HG03575 (cell line): Measurements from ENCODE around the gene SLC49A4.

Experiments
- ATAC-seq: cut with Tn5 transposase; IDR thresholded peaks from one replicate; pipeline ENCODE4 v1.9.1; 2021; ENCODE audit not compliant: unreplicated experiment, insufficient number of reproducible peaks, low FRiP score; ENCODE audit errors: extremely low read depth

SLC49A4 gene

DNA sequence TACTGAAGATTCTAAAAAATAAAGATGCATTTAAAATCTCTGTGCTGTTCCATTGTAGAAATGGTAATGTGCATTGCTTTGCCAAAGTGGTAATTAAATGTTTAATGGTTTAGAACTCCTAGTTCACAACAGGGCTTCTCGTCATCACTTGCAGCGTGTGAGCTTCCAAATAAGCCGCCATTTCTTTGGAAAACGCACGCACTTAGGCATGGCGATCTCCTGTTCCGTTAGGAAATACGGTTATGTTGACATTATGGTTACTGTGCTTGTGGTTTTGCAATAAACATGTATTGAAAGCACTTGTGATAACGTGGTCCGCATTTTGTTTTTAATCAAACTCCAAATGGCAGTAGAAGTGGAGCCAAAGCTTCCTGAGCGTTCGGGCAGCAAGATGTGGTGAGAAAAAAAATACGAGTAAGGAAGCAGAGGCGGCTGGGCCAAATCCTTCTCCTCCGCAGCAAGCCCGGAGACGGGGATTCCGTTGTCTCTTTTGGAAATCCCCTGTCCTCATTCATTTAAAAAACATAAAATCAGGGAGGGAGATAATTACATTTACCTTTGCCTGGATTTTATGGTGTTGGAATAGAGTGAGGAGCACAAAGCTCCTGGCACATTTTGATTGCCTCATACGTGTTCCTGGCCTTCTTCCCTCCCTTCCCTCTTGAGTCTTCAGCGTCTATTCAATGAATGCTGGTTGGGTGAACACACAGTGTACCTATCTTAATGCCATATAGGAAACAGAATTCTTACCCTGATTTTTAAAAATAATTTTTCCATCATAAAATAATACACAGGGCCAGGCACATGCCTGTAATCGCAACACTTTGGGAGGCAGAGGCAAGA lies 97.5 kb downstream of the SLC49A4 start:
- no peak for ATAC-seq

DNA sequence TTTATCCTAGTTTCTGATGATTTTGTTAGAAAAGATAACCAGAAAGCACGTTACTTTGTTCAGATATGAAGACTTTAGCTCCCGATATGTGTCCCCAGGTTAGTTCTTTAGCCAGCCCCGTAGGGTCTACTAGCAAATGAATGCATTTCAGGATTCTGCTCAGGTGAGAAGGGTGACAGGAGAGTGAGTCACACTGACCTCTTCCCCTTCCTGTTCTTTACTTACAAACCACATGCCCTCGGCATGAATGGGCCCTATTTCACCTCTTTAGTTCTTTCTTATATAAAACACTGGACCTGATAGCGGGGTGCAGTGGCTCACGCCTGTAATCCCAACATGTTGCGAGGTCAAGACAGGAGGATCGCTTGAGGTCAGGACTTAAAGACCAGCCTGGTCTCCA lies 98.4 kb downstream of the SLC49A4 start:
- ATAC-seq: no peak

DNA sequence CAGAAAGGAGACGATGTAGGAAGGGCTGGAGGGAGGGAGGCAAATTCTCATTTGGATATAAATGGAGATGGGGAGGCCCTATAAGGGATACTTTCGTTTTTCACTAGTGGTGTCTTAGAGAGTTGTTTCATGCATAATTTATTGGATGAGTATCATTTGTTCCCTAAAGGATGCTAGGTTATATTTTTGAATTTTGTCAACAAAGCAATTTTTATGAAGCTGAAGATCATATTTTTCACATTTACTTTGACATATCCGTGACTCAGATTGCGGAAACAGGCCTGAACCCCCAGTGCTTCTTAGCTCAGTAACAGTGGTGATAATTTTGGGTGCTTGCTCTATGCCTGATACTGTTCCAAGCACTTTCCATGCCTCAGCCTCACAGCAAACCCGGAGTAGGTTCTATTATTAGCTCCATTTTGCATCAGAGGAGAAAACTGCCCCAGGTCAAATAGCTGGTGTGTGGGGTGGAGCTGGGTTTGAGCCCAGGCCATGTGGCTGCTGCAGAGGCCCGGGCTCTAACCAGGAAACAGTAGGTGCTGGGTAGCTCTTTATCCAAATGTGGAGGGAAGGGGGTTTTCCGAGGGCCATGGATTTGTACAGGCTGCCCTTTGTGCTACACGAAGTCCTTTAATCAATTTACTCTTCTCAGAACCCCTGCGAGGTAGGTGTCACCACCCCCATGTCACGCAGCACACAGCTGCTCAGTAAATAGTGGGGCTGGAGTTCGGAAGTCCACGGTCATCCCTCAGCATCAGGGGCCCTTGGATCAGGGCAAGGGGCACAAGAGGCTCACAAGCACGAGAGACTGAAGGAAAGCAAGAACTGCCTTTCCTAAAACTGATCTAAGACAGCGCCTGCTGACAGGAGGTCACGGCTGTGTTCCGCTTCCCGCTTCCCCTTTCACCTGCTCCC lies 99.1 kb downstream of the SLC49A4 start:
- ATAC-seq: no peak

DNA sequence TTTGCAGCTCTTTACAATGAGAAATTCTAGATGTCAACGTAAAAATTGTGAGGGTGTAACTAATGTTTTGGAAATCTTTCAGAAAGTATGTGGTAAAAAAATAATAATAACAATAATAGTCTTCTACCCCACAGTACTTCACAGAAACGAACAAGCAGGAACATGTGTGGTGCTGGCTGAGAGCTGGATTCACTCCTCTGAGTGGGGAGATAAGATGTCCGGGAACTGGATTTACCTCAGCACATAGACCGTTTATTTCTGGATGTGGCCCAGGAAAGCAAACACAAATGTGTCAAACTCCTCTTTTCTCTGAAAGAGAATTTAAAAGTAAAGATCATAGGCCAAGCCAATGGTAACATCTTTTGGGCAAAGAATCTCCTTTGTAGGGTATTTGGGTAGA lies 103.4 kb downstream of the SLC49A4 start:
- no peak for ATAC-seq

DNA sequence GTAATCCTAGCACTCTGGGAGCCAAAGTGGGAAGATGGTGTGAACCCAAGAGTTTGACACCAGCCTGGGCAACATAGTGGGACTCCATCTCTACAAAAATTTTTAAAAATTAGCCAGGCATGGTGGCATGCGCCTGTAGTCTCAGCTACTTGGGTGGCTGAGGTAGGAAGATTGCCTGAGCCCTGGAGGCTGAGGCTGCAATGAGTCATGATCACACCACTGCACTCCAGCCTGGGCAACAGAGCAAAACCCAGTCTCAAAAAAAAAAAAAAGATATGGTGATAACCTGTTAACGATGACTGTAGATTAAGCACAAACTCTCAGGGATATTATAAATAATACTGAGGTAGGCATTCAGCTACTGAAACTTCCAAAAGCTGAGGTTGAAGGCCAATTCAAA lies 107.5 kb downstream of the SLC49A4 start:
- no peak for ATAC-seq

DNA sequence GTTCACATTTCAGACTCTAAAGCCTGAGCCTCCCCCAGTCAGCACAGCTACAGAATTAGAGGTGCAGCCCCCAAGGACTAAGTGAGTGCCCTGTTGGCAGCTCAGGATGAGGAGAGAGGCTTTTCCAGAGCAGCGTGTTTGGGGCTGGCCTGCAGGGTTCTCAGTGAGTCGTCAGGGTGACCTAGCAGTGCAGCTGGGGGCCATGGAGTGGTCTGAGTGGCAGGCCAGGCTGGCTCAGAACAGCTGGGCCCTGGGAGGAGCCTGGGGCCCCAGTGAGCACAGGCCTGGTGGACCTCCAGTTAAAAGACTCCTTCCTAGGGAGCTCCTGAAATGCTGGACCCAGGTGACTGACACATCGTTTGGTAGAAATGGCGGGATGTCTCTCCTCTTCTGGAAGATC lies 108.3 kb downstream of the SLC49A4 start:
- no peak for ATAC-seq

DNA sequence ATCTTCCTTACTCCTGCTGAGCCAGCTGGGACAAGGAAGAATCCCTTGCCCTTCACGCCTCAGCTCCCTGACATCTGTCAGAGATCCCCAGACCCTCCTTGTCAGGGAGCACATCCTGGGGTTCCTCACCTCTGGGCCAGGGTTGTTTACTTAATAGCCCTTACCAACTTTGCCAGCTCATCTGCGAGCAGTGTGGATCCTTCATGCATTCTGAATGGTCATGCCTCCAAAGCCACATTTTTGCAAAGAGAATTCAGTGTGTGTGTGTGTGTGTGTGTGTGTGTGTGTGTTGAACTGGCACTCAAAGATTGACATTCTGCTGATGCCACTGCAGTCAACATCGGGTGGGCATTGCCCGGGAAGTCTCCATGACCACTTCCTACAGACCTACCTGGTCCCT lies 112.6 kb downstream of the SLC49A4 start:
- ATAC-seq: no peak

DNA sequence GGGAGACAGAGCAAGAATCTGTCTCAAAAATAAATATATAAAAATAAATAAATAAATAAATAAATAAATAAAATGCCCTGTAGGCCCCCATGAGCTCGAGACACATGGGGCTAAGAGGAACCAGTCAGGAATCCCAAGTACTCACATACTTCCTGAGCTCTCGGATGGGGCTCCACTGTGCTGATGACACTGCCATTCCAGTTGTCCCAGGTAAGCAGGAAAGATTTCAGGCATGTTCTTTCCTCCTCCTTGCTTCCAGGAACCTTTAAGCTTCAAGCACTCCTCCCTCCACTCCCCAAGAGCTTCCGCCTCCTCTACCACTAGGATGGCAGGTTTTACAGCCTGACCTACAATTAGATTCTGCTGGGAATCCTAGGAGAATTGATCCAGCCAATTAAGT lies 113.4 kb downstream of the SLC49A4 start:
- ATAC-seq: no peak

DNA sequence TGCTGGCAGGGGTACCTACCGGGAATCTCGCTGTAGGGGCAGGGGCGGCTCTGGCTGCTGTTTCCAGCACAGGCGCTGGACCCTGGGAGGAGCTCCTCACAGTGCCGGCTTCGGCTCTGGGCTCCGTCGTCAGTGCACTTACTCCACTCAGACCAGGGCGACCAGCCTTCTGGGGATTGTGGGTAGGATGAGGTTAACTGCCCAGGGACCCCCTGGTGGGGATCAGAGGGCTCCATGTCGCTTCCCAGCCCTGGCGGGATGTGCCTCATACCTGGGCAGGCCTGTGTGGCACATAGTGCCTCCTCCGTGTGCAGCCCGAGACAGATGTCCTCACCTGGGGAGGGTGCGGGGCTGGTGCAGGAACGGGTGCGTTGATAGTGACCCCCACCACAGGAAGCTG lies 117.0 kb downstream of the SLC49A4 start:
- no peak for ATAC-seq

DNA sequence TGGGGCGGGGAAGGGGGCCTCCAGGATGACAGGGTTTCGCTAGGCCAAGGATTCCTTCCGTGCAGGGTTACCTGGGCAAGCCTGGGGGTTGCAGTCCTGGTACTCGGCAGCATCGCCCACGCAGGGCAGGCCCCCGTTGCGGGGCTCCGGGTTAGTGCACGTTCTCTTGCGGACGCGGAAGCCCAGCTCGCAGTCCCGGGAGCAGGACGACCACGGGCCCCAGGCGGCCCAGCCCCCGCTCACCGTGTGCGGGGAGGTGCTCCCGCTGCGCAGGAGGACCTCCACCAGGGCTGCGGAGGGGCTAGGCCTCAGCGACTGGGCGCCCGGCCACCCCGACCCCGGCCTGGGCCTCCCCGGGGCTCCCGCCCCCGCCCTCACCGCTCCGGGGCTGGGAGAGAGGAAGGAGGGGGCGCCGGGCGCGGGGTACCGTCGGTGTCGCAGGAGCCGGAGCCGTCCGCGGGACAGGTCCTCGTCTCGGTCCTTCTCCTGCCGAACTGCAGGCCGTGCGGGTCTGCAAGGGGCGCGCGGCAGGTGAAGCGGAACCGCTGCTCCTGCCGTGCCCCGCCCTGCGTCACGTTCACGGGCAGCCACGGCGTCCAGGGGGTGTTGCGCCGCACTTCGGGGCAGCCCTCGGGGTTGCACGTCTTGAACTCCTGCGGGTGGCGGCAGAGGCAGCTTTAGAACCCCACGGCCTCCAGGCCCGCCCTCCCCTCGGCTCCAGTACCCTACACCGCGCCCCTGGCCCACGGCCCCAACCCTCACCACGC lies 118.1 kb downstream of the SLC49A4 start:
- ATAC-seq: no peak

DNA sequence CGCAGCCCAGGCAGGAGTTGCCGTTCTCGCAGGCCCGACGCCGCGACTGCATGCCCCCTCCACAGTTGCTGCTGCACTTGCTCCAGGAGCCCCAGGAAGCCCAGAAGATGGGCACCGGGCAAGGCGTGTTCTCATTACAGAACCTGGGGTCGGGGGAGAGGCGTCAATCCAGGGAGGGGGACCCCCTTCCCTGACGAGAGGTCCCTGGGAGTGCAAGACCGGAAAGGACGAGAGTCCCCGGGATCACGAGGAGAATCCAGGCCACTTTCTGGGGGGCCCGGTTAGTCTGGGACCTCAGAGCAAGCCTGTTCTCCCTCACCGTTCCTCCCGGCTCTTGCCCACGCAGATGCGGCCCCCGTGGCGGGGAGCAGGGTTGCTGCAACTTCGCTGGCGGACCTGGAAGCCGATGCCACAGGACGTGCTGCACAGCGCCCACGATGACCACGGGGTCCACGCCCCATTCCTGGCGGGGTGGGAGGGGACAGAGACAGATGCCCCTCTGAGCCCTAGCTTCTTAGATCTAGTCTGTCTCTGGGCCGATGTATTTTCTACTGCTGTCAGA lies 118.8 kb downstream of the SLC49A4 start:
- no peak for ATAC-seq

DNA sequence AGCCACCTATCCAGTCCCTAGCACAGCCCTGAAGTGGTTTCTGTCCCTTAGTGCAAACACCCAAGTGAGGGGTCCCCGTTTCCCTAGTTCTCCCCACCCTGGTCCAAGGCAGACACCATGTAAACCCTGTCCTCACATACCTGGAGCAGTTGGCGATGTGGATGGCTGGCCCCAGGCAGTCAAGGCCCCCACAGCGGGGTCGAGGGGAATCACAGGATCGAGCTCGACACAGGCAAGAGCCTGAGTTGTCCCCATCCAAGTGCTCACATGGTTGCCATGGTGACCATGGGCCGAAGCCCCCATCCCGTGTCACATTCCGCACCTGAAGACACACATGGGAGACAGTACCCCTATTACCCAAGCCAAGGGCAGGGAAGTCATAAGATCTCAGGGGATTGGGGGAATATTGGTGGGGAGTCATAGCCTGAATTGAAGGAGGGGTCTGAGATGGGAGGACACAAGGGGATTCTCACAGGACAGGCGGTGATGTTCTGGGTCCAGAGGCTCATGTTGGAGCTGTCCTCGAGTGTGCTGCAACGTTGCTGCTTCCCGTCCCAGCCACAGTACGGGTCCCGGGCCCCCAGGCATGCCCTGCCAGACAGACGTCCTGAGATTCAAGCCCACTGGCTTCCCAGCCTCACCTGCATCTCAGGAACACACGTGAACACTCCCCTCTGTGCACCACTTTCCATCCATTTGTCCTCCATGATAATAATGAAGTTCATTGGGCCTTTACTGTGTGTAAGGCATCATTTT lies 120.6 kb downstream of the SLC49A4 start:
- ATAC-seq: no peak

DNA sequence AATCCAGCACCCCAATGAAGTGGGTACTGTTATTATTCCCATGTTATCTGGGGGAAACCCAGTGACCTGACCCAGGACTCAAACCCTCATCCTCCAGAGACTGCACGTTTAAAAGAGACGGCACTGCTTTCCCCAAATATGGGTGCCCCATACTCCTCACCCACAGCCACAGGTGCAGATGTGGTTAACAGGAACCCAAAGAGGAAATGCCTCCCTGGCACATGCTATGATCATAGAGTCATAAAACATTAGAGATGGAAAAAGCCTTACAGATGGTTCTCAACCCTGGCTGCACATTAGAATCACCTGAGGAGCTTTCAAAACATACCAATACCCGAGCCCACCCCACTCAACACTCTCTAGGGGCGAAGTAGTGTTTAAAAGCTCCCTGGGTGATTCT lies 121.2 kb downstream of the SLC49A4 start:
- ATAC-seq: no peak

DNA sequence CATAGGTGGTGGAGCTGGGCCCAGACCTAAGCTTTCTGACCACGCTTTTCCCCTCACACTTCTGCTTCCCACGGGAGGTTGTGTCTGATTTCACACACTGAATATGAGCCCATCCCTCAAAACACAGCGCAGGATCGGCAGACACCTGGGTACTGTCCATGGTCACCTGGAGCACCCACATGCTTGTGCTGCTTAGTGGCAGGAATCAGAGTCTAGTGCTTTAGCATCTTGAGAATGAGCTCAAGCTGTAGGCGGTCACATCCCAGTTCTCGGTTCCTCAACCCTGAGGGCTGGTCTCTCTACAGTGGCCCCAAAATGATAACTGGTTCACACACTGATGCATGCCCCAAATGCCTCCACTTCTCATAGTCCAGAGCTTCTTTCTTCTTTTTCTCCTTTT lies 121.7 kb downstream of the SLC49A4 start:
- ATAC-seq: no peak

DNA sequence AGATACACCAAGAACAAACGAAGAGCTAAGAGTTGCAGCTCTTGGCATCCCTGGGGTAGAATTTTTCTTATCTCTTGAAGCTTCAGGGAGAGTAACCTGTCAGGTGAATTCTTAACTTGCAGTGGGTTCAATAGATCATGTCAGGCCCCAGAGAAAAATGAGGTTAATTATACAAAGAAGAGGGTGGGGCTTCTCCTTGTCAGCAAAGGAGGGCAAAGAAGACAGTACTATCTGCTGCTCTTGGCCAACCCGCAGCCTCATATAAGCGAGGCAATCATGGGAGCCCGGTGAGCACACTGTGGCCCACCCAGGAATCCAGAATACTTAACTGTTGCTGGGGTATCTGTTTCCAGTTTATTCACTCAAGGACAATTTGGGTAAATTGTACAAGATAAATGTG lies 122.5 kb downstream of the SLC49A4 start:
- no peak for ATAC-seq

DNA sequence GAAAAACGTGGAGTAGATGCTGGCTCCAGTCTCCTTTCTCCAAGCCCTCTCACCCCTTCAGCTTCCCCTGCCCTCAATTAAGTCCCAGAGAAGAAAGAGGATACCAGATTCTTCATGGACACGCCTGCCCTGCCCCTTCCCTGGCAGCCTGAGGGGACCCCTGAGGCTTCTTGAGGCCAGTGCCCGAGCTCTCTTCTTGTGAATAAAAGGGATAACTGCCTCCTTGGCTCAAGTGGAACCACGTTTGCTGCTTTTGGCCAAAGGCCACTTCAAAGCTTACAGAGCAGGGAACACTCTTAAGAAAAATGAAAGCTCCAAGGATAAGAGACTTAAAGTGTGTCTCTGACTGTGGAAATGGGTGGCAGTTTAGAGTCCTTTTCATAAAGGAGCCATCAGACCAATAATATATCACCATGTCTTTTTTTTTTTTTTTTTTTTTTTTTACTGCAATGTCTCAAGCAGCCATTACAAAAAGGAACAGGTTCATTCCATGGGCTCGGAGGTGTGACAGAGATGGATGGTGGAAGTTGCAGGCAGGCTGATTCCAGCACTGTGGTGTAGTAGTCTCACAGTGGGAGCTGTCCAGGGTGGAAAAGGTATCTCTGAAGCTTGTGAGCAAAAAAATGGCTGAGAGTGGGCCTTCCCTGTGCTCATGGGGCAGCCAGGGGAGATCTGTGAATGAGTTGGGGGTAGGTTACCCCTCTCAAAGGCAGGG lies 123.9 kb downstream of the SLC49A4 start:
- ATAC-seq: no peak

DNA sequence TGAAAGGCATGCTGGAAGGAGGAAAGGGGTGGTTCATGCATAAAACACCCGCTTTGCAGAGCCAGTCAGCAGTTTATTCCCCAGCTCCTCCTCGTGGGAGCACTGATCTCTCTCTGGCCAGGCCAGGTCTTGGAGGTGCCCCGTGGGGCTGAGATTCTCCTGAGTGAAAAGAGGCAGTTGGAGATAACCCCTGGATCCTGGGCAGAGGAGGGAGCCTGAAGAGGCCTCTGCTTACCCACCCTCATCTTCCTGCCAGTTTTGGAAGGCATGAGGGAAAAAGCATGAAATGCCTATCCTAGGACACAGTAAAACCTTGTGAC lies 124.4 kb downstream of the SLC49A4 start:
- no peak for ATAC-seq

DNA sequence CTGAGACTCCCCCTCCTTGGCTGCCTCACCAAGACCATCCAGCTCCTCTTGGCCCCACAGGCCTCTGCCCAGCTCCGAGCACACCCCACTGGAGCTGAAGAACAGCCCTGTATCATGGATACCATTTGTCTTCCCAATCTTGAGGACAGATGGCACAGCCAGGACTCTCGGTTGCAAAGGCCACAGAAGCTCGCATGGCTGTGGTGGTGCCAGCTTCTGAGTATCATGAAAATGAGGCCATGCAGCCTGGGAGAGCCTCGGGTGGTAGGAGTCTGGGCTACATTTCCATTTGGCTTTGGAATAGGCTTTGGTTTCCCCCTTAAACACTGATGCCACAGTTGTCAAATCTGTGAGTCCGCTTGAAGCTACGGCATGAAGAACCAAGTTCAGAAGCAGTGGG lies 126.1 kb downstream of the SLC49A4 start:
- no peak for ATAC-seq
